GM12864 (cell line): Measurements from ENCODE around the gene KHNYN.

Source experiments
- DNase-seq: peaks from one replicate; pipeline ENCODE4 v3.0.0-alpha.2; 2011; ENCODE audit warnings: low read depth
- H3K4me3 ChIP-seq: 2 replicates; pipeline ENCODE4 v1.5.1; 2011; ENCODE audit warnings: mild to moderate bottlenecking, low read depth, low read length, control low read depth
- TF ChIP-seq, protein P1 (sequence below): IDR thresholded peaks from 2 replicates; pipeline ENCODE4 v1.5.1; 2011; ENCODE audit warnings: low read depth, mild to moderate bottlenecking, moderate library complexity, low read length, control low read depth, inconsistent platforms; ENCODE audit errors: missing control alignments

Gene KHNYN

DNA sequence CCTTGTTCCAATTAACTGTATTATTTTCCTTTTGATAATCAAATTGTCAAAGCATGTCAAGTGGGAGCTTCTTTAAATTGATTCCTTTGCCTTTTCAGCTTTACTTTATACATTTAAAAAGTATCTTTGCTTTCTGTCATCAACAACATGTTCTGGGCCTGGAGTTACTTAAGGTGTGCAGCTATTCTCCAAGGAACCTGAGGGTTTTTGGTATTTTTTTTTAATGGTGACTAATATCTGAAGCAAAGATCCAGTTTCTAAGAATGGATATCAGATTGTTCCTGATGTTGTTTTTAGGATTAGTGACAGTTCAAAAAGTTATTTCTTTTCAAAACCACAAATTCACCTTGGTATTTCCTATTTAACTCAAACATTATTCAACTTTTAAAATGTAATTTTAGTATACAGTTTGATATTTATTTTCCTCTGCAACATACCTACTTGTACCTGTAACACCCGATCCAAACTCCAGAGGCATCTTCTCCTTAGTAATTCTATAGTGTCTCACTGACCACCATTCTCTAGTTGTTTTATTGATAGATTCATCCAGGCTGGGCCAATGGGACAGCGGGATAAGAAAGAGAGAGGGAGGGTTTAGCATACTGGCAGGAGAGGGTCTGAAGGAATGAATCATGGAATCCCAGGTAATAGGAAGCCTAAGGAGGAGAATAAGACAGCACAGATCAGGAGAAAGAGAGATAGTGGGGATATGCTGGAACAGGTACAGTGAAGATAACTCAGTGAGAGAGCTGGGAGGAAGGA, 3.4 kb upstream of the KHNYN start:
- DNase-seq: no peak
- TF ChIP-seq, protein P1, sequence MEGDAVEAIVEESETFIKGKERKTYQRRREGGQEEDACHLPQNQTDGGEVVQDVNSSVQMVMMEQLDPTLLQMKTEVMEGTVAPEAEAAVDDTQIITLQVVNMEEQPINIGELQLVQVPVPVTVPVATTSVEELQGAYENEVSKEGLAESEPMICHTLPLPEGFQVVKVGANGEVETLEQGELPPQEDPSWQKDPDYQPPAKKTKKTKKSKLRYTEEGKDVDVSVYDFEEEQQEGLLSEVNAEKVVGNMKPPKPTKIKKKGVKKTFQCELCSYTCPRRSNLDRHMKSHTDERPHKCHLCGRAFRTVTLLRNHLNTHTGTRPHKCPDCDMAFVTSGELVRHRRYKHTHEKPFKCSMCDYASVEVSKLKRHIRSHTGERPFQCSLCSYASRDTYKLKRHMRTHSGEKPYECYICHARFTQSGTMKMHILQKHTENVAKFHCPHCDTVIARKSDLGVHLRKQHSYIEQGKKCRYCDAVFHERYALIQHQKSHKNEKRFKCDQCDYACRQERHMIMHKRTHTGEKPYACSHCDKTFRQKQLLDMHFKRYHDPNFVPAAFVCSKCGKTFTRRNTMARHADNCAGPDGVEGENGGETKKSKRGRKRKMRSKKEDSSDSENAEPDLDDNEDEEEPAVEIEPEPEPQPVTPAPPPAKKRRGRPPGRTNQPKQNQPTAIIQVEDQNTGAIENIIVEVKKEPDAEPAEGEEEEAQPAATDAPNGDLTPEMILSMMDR: no peak
- no peak overlapping the region for H3K4me3 ChIP-seq

DNA sequence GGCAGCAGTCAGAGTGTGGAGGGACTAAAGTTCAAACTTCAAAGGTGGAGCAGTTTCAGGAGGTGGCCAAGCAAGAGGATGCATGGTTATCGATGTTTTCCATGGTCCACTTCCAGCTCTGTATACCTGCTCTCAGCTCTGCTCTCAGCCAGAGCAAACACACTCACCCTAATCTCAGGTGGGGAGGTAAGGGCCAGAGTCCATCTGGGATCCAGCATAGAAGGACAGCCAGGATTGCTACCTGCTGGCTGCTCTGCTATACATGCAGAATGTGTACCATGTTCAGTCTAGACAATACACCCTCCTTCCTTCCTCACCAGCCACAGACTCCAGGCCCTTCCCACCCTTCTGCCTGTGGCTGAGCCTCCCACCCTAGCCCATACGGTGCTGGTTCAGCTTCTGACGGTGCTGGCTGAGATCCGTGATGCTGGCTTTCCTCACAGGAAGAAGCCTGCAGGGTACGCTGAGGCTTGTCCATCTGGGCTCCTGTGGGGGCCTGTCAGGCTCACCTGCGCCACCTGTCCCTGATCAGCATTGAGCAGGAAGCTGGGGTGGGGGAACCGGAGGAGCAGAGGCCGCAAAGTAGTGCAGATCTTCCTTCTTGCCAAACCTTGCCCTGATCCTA, 2.7 kb upstream of the KHNYN start:
- TF ChIP-seq, protein P1: no peak
- H3K4me3 ChIP-seq: no peak overlapping the region
- no peak for DNase-seq

DNA sequence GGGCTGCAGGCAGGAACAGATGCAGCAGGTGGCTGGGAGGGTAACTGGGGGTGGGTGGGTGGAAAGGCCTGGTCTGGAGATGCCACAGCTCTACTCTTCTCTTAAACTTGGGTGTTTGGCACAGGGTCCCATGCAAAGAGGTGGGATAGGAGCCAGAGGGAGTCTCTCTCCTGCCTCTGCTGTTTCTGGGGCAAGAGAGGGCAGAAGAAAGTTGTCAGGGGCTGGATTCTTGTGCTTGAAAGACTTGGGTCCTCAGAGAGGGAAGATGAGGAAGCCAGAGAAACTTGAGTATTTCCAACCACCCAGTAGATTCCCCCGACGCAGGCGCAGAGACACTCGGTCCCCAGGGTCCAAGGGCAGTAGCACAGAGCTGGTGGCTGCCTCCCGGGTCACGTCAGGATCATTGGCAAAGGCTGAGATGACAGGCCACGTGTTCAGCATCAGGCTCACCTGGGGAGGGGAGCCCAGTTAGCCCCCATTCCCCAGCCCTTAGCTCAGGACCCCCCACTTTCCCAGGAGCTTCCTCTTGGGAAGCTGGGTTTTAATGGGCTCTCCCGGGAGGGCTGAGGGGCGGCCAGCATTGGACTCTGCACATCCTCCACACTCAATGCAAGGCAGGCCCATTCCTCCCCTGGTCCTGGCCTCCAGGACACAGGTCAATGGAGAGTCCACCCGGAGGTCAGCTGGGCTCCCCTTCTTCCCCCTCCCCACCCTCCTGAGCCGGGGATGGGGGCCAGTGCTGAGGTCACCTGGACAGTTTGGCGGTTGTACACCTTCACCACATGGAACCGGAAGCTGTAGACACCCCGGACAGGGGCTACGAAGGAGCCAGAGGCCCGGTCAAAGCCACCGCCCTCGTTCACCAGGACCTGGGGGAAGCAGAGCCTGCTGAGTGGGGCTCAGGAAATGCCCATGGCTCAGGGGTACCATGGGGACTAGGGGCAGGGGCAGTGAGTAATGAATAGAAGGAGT, 1.9 kb upstream of the KHNYN start:
- H3K4me3 ChIP-seq: no peak overlapping the region

DNA sequence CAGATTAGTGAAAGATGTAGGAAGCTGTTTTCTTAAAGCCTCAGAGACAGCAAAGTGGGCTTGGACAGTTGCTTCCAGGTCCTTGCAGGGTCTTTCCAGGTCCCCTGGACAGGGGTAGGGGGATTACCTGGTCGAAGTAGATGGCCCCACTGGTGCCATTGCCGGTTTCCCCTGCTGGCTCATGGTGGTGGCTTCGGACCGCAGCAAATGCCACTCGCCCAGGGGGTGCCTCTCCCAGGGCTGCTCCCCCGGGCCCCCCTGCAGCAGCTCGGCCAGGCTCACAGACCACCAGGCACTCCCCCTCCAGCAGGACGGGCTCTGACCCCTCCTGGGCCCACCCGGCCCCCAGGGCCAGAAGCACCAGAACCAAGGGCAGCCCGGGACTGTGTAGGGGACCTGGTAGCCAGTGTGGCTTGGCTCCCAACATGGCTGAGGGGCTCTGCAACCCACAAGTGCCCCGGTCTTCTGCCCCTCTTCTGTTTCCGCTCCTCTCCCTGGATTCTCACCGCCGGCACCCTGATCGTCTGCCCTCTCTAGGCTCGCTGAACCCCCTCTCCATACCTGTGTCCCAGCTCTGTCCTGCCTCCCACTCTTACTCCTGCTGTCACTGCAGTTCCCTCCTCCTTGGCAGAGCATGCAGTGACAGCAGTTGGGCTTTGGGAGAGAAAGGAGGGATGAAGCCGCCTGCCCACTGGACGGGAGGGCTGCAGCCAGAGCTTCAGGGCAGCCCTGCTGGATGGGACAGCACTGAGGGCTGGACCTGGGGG, 943 bp upstream of the KHNYN start:
- TF ChIP-seq, protein P1: no peak
- H3K4me3 ChIP-seq: peak overlapping the region; percentile 62
- DNase-seq: no peak

More for the DNA sequence above, 1.9 kb upstream of the KHNYN start:
- TF ChIP-seq, protein P1: no peak
- DNase-seq: no peak

DNA sequence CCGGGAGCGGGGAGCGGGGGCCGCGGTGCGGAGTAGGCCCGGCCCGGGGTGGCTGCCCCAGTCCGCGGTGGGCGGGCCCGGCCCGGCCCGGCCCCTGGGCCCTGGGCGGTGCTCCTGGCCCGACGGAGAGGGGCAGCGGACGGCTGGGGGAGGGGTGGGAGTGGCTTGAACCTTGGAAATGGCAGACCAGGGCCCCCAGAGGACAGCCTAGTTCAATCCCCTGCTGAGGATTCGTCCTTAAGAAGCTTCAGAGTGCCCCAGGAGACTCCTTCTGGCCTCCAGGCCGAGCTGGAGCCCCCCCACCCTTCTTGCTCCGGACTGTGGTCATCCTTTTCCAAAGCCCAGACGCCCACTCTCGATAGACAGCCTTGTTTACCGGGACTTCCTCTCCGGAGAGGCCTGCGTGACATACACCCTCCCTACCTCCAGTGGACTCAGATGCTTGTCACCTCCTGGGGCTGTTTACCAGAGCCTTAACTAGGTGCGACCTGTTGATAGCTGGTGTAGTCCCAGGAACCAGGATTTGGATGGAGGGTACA, 458 bp downstream of the KHNYN start:
- peak; percentile 12 for DNase-seq
- TF ChIP-seq, protein P1: no peak
- H3K4me3 ChIP-seq: peak overlapping the region; percentile 62
